Loucy (cell line): ENCODE results near the gene PLXNA4.

Experiments used
- H2AFZ ChIP-seq: fragments of 200-600 bp; sonication (generic); 2 replicates; pipeline ENCODE4 v1.6.0; 2016; ENCODE audit warnings: antibody characterized with exemption, mild to moderate bottlenecking, low read length, moderate library complexity
- H3F3A ChIP-seq: fragments of 200-600 bp; 2 replicates; pipeline ENCODE4 v1.6.0; 2016; ENCODE audit warnings: antibody characterized with exemption, low read depth, mild to moderate bottlenecking
- H3K27me3 ChIP-seq: fragments of 200-600 bp; sonication (generic); 2 replicates; pipeline ENCODE4 v1.6.1; 2014; ENCODE audit warnings: low read length, mild to moderate bottlenecking; ENCODE audit not compliant: insufficient read depth, poor library complexity, severe bottlenecking
- H3K36me3 ChIP-seq: fragments of 200-600 bp; sonication (generic); 2 replicates; pipeline ENCODE4 v1.6.1; 2016; ENCODE audit warnings: low read length; ENCODE audit not compliant: insufficient read depth
- H3K4me1 ChIP-seq: fragments of 200-600 bp; sonication (generic); 2 replicates; pipeline ENCODE4 v1.5.1; 2014; ENCODE audit warnings: low read length, mild to moderate bottlenecking; ENCODE audit not compliant: insufficient read depth, poor library complexity, severe bottlenecking
- H3K4me2 ChIP-seq: fragments of 200-600 bp; sonication (generic); 2 replicates; pipeline ENCODE4 v1.6.0; 2014; ENCODE audit warnings: antibody characterized with exemption, low read length, low read depth, mild to moderate bottlenecking; ENCODE audit not compliant: poor library complexity, severe bottlenecking
- H3K4me3 ChIP-seq: fragments of 200-600 bp; sonication (generic); 2 replicates; pipeline ENCODE4 v1.5.1; 2014; ENCODE audit warnings: low read length, mild to moderate bottlenecking, mixed read lengths; ENCODE audit not compliant: poor library complexity, severe bottlenecking
- H3K79me2 ChIP-seq: fragments of 200-600 bp; sonication (generic); 2 replicates; pipeline ENCODE4 v1.6.1; 2014; ENCODE audit warnings: low read length; ENCODE audit not compliant: insufficient read depth
- H3K9ac ChIP-seq: fragments of 200-600 bp; sonication (generic); 2 replicates; pipeline ENCODE4 v1.6.0; 2014; ENCODE audit warnings: mild to moderate bottlenecking, low read depth, low read length, moderate library complexity; ENCODE audit not compliant: poor library complexity, severe bottlenecking
- H3K9me2 ChIP-seq: fragments of 200-600 bp; sonication (generic); replicated peaks from 2 replicates; pipeline ENCODE4 v1.6.1; 2016; ENCODE audit warnings: low read depth, low read length, mixed read lengths
- H3K9me3 ChIP-seq: fragments of 200-600 bp; sonication (generic); 2 replicates; pipeline ENCODE4 v1.6.1; 2014; ENCODE audit warnings: mild to moderate bottlenecking, antibody characterized with exemption, low read length, low read depth; ENCODE audit not compliant: insufficient read depth
- H4K20me1 ChIP-seq: fragments of 200-600 bp; sonication (generic); 2 replicates; pipeline ENCODE4 v1.6.0; 2014; ENCODE audit warnings: antibody characterized with exemption, low read length, mild to moderate bottlenecking; ENCODE audit not compliant: insufficient read depth, poor library complexity, severe bottlenecking
- CTCF ChIP-seq: fragments of 200-600 bp; sonication (generic); conservative IDR thresholded peaks from 2 replicates; pipeline ENCODE4 v1.5.1; 2014; ENCODE audit warnings: mild to moderate bottlenecking, antibody characterized with exemption, low read length
- EZH2phosphoT487 ChIP-seq: fragments of 200-600 bp; IDR thresholded peaks from 2 replicates; pipeline ENCODE4 v1.6.1; 2018; ENCODE audit warnings: antibody characterized with exemption, mild to moderate bottlenecking, moderate library complexity, borderline replicate concordance

PLXNA4 gene

GRCh38 chr7:132092106-132092505 lies 484.2 kb downstream of the PLXNA4 start:
- Histone ChIP-seq H3K79me2 (no peaks in the 10 kb centered on the region), H3K4me3 (no peak overlapping the region), H3K9me2 (no peaks in the 10 kb centered on the region), H3K9ac (no peak overlapping the region), H3F3A (no peaks in the 10 kb centered on the region), H3K27me3 (no peaks in the 10 kb centered on the region), H3K4me2 (no peak overlapping the region), H2AFZ (no peak overlapping the region), H3K9me3 (no peaks in the 10 kb centered on the region), H3K4me1 (no peaks in the 10 kb centered on the region), H4K20me1 (no peaks in the 10 kb centered on the region), H3K36me3 (no peaks in the 10 kb centered on the region)
- no peak for TF ChIP-seq EZH2phosphoT487
- no peak for TF ChIP-seq CTCF

GRCh38 chr7:132091706-132092105 lies 484.6 kb downstream of the PLXNA4 start:
- Histone ChIP-seq H2AFZ (no peak overlapping the region), H3K4me3 (no peak overlapping the region), H3K9me3 (no peaks in the 10 kb centered on the region), H3K4me2 (no peak overlapping the region), H3K36me3 (no peaks in the 10 kb centered on the region), H3F3A (no peaks in the 10 kb centered on the region), H3K79me2 (no peaks in the 10 kb centered on the region), H3K9me2 (no peaks in the 10 kb centered on the region), H3K27me3 (no peaks in the 10 kb centered on the region), H3K4me1 (no peaks in the 10 kb centered on the region), H4K20me1 (no peaks in the 10 kb centered on the region), H3K9ac (no peak overlapping the region)
- no peak for TF ChIP-seq CTCF
- TF ChIP-seq EZH2phosphoT487 = no peak

- Histone ChIP-seq H3K9me3 (no peaks in the 10 kb centered on the region), H4K20me1 (no peaks in the 10 kb centered on the region), H3K79me2 (no peaks in the 10 kb centered on the region), H3K9ac (no peak overlapping the region), H3K4me3 (no peak overlapping the region), H3K4me1 (no peaks in the 10 kb centered on the region), H3K27me3 (no peaks in the 10 kb centered on the region), H3K4me2 (no peak overlapping the region), H2AFZ (no peak overlapping the region), H3K36me3 (no peaks in the 10 kb centered on the region), H3K9me2 (no peaks in the 10 kb centered on the region), H3F3A (no peaks in the 10 kb centered on the region)
- TF ChIP-seq CTCF (no peak), EZH2phosphoT487 (no peak)
Measured at GRCh38 chr7:132090444-132090843, 485.8 kb downstream of the PLXNA4 start.
